GM13976 (cell line): ENCODE results near the gene DNAJC17.

Source experiments
- DNase-seq: peaks from one replicate; pipeline ENCODE4 v3.0.0; 2012; ENCODE audit warnings: low spot score
- CTCF ChIP-seq: IDR thresholded peaks from 2 replicates; pipeline ENCODE4 v1.5.1; 2012; ENCODE audit warnings: borderline replicate concordance, mild to moderate bottlenecking; ENCODE audit not compliant: insufficient read depth; ENCODE audit errors: extremely low read depth, missing control alignments, control extremely low read depth
- in situ Hi-C: fragments of 300-500 bp; cut with MboI; formaldehyde crosslinking; loops from one replicate; pipeline ENCODE4 v1.12.0; 2022; ENCODE audit warnings: low sequenced_read_pairs, mixed read lengths, inconsistent platforms; ENCODE audit not compliant: unreplicated experiment

The DNAJC17 gene

GRCh38 chr15:40831861-40832260 lies 24.6 kb upstream of the DNAJC17 start:
- in situ Hi-C loops, result no loop called here
- DNase-seq, result no peak
- TF ChIP-seq CTCF, result no peak

DNA sequence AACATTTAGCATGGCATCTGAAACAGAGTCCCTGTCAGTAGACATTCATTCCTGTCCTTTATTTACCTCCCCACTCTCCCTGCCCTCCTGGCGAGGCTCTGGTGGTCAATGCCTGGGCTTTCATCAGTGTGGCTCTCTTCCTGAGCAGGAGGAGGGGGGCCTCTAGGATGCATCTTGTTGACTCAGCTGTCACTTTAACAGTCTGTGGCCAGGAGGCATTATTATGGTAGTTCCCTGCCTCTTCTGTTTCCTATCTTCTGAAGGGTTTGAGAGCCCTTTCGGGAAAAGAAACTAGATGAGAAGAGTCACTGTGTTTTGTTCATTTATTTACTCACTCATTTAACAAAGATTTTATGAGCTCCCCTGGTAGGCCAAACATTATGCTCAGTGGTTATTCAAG lies 23.6 kb upstream of the DNAJC17 start:
- no peak for DNase-seq
- TF ChIP-seq CTCF, result no peak
- in situ Hi-C loops, result no loop called here

GRCh38 chr15:40829115-40829514 lies 21.8 kb upstream of the DNAJC17 start:
- DNase-seq, result no peak
- TF ChIP-seq CTCF, result no peak
- in situ Hi-C loops, result no loop called here

DNA sequence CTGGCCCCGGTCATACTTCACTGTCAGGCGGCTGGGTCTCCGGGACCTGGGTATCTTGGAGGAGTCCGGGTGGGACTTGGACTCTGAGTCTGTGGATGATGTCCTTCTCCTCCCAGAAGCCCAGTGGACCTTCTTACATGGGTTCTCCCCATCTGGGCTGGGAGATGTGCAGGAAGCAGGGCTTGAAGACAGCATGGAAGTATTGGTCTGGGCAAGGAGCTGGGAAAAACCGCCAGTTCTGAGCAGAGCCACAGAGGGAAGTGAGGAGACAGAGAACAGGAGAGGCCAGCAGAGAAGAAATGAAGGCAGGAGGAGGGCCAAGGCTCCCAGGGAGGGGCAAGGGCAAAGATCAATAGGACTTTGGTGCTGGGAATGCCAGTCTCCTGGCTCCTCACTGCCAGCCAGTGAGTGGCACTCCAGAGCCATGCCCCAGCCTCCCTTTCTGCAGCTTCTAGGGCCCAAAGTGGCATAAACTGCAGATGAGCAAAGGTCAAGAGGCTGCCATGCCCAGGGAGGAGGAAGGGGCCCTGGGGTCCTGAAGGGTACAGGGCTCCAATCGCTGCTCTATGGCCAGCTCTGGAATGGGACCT lies 21.3 kb upstream of the DNAJC17 start, which contains the start of gene PPP1R14D:
Gene PPP1R14D, minus strand, starts transcription at position 262 of the 590 bp plus-strand sequence. Its CDS starts 67 bp downstream, at position 195.
- in situ Hi-C loops, result no loop called here
- DNase-seq, result no peak
- no peak for TF ChIP-seq CTCF

- no peak for TF ChIP-seq CTCF
- in situ Hi-C loops, result no loop called here
- no peak for DNase-seq
Observed at GRCh38 chr15:40826423-40827075, 19.3 kb upstream of the DNAJC17 start.

GRCh38 chr15:40825661-40826422 lies 18.6 kb upstream of the DNAJC17 start:
- no peak for DNase-seq
- no peak for TF ChIP-seq CTCF
- in situ Hi-C loops, result no loop called here
